ENCODE data around the gene NRCAM.

- no peak for TF ChIP-seq CTCF (IDR thresholded peaks at IDR 0.05; ENCODE audit: insufficient read depth, low read depth, low read length)
- TF ChIP-seq EZH2 (IDR thresholded peaks at IDR 0.05; ENCODE audit: insufficient read depth, low read length) = no peak
Measured at GRCh38 chr7:108368466-108368865, 87.8 kb downstream of the NRCAM start.
